ENCODE measurements around the gene KISS1R.

The KISS1R gene

GRCh38 chr19:918152-918437 is 962 bp downstream of the KISS1R start:
- DNase-seq (ENCODE audit: extremely low spot score, insufficient read length, low read depth) (no peak), FAIRE-seq (no peak)

GRCh38 chr19:918481-919198 is 1.5 kb downstream of the KISS1R start:
- FAIRE-seq, result no peak

GRCh38 chr19:919199-920050 is 2.3 kb downstream of the KISS1R start:
- DNase-seq (ENCODE audit: extremely low spot score, insufficient read length, low read depth), result no peak

More at GRCh38 chr19:918481-919198, 1.5 kb downstream of the KISS1R start:
- no peak for DNase-seq (ENCODE audit: extremely low spot score, insufficient read length, low read depth)

GRCh38 chr19:920051-920864 is 3.1 kb downstream of the KISS1R start:
- FAIRE-seq, result peak; percentile 67
- DNase-seq (ENCODE audit: extremely low spot score, insufficient read length, low read depth), result no peak

More at GRCh38 chr19:919199-920050, 2.3 kb downstream of the KISS1R start:
- FAIRE-seq, result no peak

- DNase-seq (ENCODE audit: extremely low spot score, insufficient read length, low read depth) (no peak), FAIRE-seq (peak; percentile 66)
Measured at GRCh38 chr19:924553-925086, 7.5 kb downstream of the KISS1R start.

GRCh38 chr19:925087-925525 is 8.0 kb downstream of the KISS1R start:
- FAIRE-seq (peak; percentile 92), DNase-seq (ENCODE audit: extremely low spot score, insufficient read length, low read depth) (no peak)

GRCh38 chr19:925526-926322 is 8.6 kb downstream of the KISS1R start, which contains the start of gene ARID3A:
Gene ARID3A (plus strand): TSS chr19:926035. CDS start chr19:929529, 3,494 bp downstream.
- peak; percentile 26 for FAIRE-seq

GRCh38 chr19:926323-926588 is 9.1 kb downstream of the KISS1R start:
- FAIRE-seq, result no peak
- no peak for DNase-seq (ENCODE audit: extremely low spot score, insufficient read length, low read depth)

More at GRCh38 chr19:925526-926322, 8.6 kb downstream of the KISS1R start, which contains the start of gene ARID3A:
- peak; percentile 81 for DNase-seq (ENCODE audit: extremely low spot score, insufficient read length, low read depth)

GRCh38 chr19:926589-927350 is 9.6 kb downstream of the KISS1R start:
- DNase-seq (ENCODE audit: extremely low spot score, insufficient read length, low read depth) (no peak), FAIRE-seq (peak; percentile 75)

GRCh38 chr19:927351-927779 is 10.2 kb downstream of the KISS1R start:
- FAIRE-seq (peak; percentile 35), DNase-seq (ENCODE audit: extremely low spot score, insufficient read length, low read depth) (no peak)

GRCh38 chr19:927780-928401 is 10.8 kb downstream of the KISS1R start:
- FAIRE-seq (no peak), DNase-seq (ENCODE audit: extremely low spot score, insufficient read length, low read depth) (no peak)

- FAIRE-seq, result no peak
- no peak for DNase-seq (ENCODE audit: extremely low spot score, insufficient read length, low read depth)
Measured at GRCh38 chr19:928471-929202, 11.5 kb downstream of the KISS1R start.

GRCh38 chr19:929203-929890 is 12.2 kb downstream of the KISS1R start:
- DNase-seq (ENCODE audit: extremely low spot score, insufficient read length, low read depth) (no peak), FAIRE-seq (no peak)

- DNase-seq (ENCODE audit: extremely low spot score, insufficient read length, low read depth) (no peak), FAIRE-seq (no peak)
Measured at GRCh38 chr19:929891-930258, 12.7 kb downstream of the KISS1R start.

GRCh38 chr19:931860-932647 is 14.9 kb downstream of the KISS1R start:
- no peak for FAIRE-seq
- no peak for DNase-seq (ENCODE audit: extremely low spot score, insufficient read length, low read depth)

Data from GM18507 (cell line).